Keratinocyte (primary cell): ENCODE measurements around the gene GRIK4.

Experiments used
- EZH2 ChIP-seq: IDR thresholded peaks from one replicate; pipeline ENCODE4 v1.6.1; 2012; ENCODE audit warnings: inconsistent platforms, mild to moderate bottlenecking, low read length, moderate library complexity
- TF ChIP-seq, protein P1 (sequence below), 3 experiments: IDR thresholded peaks in 1 of 3; conservative IDR thresholded peaks in 1 of 3; optimal IDR thresholded peaks in 1 of 3; 2 replicates in 2 of 3; 3 replicates in 1 of 3; pipeline versions ENCODE3 to v1.5.1; 2011; ENCODE audit warnings: low read length in 3 of 3, mild to moderate bottlenecking in 3 of 3, moderate library complexity in 2 of 3, control low read depth in 1 of 3, inconsistent platforms in 1 of 3; ENCODE audit not compliant: insufficient read depth in 2 of 3; ENCODE audit errors: extremely low read depth in 1 of 3

DNA sequence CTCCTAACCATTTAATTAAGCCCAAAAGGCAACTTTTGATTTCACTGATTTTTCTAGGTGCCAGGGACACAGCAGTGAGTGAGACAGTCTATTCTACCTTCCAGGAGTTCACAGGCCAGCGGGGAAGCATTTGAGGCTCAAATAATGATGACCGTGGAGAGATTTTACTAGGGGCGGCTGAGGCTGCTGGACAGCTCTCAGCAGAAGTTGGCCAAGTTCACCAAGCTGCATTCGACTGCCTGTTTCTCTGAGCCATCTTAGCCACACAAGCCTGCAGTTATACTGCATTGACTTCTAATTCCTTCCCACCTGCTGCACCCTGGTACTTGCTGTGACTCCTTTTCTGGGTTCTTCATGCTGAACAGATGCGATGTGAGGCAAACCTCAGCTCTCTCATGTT, 343.4 kb downstream of the GRIK4 start:
- TF ChIP-seq, protein P1, sequence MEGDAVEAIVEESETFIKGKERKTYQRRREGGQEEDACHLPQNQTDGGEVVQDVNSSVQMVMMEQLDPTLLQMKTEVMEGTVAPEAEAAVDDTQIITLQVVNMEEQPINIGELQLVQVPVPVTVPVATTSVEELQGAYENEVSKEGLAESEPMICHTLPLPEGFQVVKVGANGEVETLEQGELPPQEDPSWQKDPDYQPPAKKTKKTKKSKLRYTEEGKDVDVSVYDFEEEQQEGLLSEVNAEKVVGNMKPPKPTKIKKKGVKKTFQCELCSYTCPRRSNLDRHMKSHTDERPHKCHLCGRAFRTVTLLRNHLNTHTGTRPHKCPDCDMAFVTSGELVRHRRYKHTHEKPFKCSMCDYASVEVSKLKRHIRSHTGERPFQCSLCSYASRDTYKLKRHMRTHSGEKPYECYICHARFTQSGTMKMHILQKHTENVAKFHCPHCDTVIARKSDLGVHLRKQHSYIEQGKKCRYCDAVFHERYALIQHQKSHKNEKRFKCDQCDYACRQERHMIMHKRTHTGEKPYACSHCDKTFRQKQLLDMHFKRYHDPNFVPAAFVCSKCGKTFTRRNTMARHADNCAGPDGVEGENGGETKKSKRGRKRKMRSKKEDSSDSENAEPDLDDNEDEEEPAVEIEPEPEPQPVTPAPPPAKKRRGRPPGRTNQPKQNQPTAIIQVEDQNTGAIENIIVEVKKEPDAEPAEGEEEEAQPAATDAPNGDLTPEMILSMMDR (optimal IDR thresholded peaks at IDR 0.05 in 1 of 3, IDR thresholded peaks at IDR 0.05 in 1 of 3, conservative IDR thresholded peaks at IDR 0.05 in 1 of 3; ENCODE audit: extremely low read depth in 1 of 3, insufficient read depth in 2 of 3, low read length in 3 of 3), result no peak
- no peak for TF ChIP-seq EZH2
